Islet of Langerhans (tissue), 1 donor: ENCODE results near the gene TECPR2.
"Not testable (repeated sequence)": the region's sequence is repeated elsewhere in the genome, so short reads cannot be mapped to it uniquely, and the experiment has no call there.

ENCODE experiments used
- FAIRE-seq: peaks from one replicate; lab custom pipeline; 2011; peaks lifted over from hg19 to GRCh38; lab: Jason Lieb, UNC

Gene TECPR2

DNA sequence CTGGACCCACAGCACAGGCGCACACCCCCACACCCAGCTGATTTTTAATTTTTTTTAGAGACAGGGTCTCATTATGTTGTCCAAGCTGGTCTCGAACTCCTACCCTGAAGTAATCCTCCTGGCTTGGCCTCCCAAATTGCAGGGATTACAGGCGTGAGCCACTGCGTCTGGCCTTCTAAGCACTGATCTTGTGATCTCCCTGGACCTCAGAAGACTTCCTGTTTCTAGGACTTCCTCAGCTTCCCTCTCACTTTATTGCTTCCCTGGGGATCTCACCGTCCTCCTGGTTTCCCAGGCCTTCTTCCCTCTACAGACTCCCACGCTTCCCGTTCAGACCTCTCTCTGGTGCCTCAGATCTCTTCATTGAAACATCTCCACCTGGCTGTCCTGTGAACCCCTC, 29.4 kb upstream of the TECPR2 start:
- no peak for FAIRE-seq

GRCh38 chr14:102333795-102334705, 28.7 kb upstream of the TECPR2 start:
- no peak for FAIRE-seq

- FAIRE-seq: no peak
Observed at GRCh38 chr14:102335163-102335562, 27.6 kb upstream of the TECPR2 start.

DNA sequence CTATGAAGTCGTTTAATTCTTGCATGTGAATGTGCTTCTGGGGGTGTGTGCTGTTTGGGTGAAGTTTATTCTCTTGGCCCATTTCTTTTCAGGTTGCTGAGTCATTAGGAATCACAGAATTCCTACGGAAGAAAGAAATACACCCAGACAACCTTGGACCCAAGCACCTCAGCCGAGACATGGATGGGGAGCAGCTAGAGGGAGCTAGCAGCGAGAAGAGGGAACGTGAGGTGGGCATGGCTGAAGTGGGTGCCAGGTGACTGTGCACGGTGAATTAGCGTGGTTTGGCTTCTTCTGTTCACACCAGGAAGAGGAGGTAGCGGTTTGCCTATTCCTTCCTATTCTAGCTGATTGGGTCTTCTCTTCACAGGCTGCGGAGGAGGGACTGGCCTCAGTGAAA, 24.0 kb upstream of the TECPR2 start:
- FAIRE-seq: no peak

DNA sequence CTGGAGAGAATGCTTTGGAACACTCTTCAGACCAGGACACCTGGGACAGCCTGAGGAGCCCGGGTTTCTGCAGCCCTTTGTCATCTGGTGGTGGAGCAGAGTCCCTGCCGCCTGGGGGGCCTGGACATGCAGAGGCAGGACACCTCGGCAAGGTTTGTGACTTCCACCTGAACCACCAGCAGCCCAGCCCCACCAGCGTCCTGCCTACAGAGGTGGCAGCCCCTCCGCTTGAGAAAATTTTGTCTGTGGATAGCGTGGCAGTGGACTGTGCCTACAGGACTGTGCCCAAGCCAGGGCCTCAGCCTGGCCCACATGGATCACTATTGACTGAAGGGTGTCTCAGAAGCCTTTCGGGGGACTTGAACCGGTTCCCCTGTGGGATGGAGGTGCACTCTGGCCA, 21.2 kb upstream of the TECPR2 start:
- FAIRE-seq: no peak

- FAIRE-seq: no peak
Observed at GRCh38 chr14:102342238-102342637, 20.5 kb upstream of the TECPR2 start.

DNA sequence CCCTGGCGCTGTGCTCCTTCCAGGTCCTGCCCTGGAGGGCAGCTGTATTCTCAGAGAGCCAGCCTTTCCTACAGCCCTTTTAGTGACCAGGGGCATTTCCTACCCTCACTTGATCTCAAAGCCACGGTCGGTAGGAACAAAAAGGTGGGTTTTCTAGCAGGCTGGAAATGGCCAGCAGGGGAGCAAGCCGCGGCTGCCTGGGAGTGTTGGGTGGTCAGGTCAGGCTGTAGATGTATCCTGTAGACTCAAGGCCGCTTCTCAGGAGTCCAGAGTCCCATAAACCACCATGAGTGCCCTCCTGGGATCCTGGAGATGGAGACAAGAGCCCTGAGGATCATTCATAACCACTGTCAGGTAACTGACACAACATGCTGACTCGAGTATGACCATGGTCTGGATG, 18.7 kb upstream of the TECPR2 start:
- FAIRE-seq: no peak

DNA sequence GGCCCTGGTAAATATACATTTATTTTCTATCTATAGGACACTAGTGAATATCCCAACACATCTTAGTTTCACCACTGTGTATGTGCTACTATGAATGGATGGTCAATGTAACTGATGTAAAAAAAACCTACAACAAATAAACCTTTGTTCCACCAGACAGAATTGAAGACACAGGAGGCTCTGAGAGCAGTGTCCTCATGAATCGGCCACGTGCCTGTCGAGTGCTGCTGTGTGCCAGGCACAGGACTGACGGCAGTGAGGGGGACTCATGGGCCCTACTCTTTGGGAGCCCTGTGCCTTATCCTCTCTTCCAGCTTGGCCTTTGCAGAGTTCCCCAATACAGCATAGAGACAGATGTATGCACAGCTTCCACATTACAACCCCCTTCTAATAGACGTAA, 18.3 kb upstream of the TECPR2 start:
- FAIRE-seq: no peak

DNA sequence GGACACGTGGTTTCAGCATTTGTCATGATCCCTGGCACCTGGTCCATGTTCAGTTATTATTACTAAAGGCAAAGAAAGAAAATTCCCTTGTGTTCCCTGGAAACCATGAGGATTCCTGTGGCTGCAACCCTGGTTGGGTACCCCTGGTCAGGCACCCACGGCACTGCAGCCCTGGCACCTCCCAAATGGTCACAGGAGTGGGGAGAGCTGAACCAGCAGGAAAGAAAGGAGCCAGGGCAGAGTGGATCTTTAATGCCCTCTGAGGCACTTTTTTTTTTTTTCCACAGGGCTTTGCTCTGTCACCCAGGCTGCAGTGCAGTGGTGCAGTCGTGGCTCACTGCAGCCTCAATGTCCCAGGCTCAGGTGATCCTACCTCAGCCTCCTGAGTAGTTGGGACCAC, 17.5 kb upstream of the TECPR2 start:
- no peak for FAIRE-seq

GRCh38 chr14:102346645-102347044, 16.1 kb upstream of the TECPR2 start:
- FAIRE-seq: no peak

DNA sequence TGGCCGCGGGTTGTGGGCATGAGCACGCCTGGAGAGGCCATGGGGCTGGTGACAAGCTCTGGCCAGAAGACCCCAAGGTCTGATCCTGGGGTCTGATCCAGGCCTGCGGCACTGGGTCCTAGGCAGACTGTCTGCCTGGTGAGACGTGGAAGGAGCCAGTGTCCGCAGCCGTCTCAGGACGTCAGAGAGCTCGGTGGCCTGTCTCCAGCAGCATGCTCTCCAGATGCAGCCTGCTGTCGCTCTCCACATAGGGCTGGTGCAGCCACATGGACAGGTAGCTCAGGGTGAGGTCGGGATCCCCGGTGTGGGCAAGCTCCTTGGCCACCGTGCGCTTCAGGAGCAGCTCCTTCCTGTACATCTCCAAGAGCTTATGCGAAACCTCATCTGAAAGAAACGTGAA, 14.4 kb upstream of the TECPR2 start:
- no peak for FAIRE-seq

DNA sequence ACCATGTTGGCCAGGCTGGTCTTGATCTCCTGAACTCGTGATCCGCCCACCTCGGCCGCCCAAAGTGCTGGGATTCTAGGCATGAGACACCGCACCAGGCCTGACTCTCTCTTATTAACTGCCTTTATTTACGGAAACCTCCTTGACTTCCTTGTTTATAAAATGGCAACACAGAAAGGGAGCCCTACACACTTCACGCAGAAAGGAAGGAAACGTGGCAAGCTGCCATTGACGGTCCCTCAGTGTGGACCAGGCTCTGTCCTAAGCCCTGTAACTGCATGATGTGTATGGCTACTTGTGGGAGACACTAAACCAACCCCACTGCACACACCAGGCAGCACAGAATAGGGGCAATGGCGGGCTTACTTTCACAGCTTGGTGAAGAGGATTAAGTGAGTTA, 11.7 kb upstream of the TECPR2 start:
- FAIRE-seq: no peak

GRCh38 chr14:102351593-102351992, 11.1 kb upstream of the TECPR2 start:
- FAIRE-seq: not testable (repeated sequence)

DNA sequence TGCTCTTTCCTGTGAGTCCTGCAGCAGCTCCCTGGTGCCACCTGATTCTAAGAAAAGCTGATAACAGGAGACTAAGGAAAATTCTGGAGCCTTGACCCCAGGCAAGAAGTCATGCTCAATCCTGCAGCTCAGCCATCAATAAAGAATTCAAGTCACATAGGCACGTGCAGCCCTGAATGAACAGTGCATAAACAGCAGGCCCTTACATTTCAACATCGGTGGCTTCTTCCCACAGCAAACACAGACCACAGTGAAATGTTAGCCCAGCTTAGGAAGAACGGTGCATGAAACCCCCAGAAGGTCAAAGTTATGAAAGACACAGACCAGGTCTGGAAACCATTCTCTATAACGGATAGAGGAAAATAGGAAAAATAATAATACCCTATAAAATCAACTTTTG, 10.5 kb upstream of the TECPR2 start:
- FAIRE-seq: no peak

DNA sequence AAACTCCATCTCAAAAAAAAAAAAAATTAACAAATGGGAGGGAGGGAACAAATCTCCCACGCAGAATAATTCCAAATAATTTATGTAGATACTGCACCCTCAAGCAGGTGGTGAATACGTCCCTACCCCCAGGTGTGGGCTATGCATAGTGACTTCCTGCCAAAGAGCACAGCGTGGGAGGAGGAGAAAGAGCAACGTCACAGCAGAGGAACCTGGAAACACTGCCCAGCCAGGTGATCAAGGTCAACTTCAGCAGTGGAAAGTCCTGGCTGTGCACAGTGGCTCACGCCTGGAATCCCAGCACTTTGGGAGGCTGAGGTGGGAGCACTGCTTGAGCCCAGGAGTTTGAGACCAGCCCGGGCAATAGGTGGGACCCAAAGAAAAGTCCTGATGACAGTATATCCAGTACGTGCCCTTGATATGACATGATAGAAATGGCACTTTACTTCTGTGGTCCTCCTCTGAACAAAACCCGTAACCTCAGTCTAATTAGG, 9.6 kb upstream of the TECPR2 start:
- no peak for FAIRE-seq

DNA sequence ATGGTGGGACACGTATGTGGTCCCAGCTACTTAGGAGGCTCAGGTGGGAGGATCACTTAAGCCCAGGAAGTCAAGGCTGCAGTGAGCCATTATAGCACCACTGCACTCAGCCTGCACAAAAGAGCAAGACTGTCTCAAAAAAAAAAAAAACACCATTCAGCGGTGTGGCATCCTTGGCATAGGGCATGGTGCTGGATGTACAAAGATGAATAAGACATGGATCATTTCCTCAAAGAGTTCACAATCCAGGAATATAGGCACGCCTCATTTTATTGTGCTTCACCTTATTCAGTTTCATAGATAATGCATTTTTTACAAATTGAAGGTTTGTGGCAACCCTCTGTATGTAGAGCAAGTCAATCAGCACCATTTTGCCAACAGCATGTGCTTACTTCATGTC, 6.5 kb upstream of the TECPR2 start:
- no peak for FAIRE-seq

DNA sequence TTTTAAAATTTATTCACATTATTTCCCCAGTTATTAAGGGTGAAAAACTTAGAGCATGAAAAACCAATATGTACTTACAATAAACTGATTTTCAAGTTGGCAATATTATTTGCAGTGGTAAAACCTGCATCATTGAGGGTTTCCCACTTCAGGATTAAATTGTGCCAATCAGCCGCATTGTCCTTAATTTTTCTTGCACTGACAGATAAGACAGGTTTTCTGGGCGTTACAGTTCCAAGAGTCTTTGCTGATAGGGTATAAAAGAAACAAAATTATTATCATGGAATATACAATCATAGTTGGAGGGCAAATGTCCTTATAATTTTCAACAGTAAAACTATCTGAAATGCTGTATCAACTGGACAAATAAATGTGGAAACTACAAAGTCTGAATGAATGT, 3.4 kb upstream of the TECPR2 start:
- FAIRE-seq: no peak

DNA sequence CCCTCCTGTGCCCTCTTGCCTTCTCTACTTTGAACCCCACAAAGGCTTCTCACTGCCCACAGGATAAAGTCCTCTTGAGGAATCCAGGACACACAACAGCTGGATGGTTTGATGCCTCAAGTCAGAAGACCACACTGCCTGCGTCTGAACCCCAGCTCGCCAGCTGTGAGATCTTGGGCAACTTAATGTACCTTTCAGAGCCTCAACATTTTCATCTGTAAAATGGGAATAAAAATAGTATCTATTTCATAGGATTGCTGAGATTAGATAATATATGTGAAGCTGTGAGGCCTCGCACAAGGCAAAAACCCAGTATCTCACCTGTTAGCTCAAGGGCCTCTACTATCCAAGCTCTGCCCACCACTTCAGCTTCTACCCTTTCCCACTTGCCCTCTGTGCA, 2.4 kb upstream of the TECPR2 start:
- no peak for FAIRE-seq

DNA sequence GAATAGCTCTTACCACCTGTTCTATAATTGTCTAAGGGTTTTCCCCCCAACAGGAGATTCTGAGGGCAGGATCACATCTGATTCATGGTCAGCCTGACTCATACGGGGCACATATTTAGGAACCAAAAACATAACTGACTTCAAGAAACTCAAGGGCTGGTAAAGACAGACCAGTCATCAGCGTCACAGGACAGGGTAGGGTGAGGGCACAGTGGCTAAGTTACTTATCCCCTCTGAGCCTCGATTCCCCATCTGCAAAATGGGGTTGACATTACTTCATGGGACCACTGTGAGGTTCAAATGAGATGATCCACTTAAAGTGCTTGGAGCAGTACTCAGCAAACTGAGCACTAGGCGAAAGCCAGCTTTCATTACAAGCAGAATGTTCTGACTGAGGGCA, 657 bp upstream of the TECPR2 start:
- FAIRE-seq: no peak

DNA sequence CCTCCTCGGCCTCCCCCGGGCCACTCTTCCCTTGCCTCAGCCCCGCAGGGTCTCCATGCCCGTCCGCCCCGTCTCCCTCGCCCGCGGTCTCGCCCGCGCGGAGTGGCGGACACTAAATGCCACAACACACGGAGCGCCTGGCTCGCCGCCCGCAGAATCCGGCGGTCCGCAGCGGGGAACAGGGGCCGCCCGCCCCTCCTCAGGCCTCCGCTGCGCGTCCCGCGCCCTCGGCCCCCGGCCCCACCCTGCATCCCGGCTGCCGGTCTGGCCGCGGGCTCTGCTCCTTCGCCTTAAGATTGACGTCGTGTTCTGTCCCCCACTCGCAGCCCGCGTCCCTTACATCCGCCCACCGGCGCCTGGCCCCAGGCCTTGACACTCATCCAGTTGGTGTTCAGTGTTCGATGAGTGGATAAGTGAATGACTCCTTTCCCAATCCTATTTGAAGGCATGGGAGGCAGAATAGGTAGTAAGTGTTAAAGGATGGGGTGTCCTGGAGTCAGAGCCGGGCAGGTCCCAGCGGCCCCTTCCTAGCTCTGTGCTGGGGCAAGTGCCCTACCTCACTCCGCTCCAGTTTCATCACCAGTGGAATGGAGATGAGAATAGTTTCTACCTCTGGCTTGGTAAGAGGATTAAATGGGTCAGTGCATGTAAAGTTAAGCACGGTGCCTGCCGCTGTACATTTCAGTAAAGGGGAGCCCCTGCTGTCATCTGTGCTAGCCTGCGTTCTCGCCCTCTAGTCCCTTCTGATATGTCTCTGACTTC, 622 bp downstream of the TECPR2 start:
- no peak for FAIRE-seq

GRCh38 chr14:102370305-102370809, 7.6 kb downstream of the TECPR2 start:
- FAIRE-seq: no peak

GRCh38 chr14:102371361-102371760, 8.6 kb downstream of the TECPR2 start:
- no peak for FAIRE-seq

GRCh38 chr14:102373110-102373509, 10.4 kb downstream of the TECPR2 start:
- FAIRE-seq: no peak
